DMS 273 treated with DMSO at 0.1 percent for 48 hours (cell line): ENCODE measurements around the gene GRK5.

ENCODE experiments used
- DNase-seq: peaks from one replicate; lab custom pipeline; 2025; lab: John Stamatoyannopoulos, UW

Gene GRK5

DNA sequence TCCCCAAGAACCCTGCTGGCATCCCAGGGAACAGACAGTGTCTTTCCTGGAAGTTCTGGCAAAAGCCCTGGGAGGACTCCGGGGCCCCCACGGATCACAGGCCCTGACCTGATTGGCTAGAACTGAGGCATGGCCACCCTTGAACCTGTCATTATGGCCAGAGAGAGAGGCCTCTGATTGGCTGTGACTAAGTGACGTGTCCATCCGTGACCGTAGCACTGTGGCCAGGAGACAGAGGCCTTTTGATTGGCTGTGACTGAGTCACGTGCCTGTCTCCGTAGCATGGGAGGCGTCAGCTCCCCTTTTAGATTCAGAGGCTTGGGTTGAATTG lies 171.3 kb downstream of the GRK5 start:
- no peak for DNase-seq

DNA sequence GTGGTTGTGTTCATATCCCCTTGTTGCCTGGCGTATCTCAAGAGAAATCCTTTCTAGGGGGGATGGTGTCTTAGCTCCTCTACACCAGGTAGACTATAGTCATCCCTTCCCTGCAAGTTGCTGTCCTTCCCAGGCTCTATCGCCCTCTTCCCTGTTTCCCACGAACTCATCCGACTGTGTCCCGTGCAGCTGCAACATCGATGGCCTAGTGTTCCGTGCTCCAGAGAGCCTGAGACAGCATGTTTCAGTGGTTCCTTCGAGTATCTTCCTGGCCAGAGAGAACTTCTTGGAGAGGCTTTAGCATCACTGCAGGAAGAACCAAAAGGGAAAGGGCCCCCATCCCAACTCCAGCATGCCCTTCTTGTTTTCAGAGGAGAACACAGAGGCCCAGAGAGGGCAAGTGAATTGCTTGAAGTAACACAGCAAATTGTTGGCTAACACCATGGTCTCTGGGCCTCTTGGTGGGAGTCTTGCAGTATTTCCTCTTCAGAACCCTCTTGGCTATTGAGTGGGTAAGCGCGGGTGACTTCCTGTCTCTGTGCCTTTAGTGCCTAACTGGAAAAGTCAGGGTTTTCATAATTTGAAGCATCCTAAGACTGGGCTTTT lies 172.2 kb downstream of the GRK5 start:
- DNase-seq, result no peak

DNA sequence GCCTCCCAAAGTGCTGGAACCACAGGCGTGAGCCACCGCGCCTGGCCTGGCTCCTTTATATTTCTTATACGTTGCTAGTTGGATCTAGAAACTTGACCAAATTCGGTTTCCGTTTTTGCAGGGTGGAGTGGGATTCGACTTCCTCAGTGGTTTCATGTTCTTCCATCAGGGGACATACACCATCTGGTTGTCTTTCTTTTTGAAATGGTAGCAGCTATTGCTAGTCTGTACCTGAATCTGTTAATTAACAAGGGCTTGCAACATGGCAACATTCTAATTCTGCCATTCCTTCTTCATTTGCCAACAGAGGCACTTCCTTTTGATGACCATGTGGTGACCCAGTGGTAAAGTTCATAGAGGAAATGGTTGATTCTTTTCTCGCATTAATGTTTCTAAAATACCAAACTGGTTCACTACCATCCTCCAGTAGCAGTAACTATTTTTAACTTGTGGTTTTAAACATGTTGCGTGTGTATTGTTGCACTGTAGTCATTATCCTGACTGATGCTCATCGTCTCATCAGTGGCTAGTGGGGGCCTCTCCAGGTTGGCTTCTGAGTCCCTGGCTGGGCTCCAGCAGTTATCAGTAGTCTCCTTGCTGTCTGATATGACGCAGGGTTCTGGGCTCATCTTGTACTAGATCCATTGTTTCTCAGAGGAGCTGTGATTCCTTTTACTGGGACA lies 175.9 kb downstream of the GRK5 start:
- no peak for DNase-seq

DNA sequence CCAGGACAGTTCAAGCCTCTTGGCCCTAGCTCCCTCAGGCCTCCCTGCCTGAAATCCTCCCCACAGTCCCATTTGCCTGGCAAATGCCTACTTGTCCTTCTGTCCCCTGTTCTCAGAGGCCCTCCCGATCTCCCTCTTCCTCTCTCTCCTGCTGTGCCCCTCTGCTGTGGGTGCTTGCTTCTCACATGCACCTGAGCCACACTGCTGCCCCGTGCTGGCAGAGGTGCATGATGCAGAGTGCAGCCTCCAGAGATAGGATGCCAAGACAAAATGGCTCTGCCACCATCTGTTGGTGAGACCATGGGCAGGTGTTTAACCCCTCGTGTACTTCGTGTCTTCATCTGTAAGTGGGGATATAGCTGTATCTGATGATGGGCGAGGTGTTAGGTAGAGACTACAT lies 176.8 kb downstream of the GRK5 start:
- no peak for DNase-seq

DNA sequence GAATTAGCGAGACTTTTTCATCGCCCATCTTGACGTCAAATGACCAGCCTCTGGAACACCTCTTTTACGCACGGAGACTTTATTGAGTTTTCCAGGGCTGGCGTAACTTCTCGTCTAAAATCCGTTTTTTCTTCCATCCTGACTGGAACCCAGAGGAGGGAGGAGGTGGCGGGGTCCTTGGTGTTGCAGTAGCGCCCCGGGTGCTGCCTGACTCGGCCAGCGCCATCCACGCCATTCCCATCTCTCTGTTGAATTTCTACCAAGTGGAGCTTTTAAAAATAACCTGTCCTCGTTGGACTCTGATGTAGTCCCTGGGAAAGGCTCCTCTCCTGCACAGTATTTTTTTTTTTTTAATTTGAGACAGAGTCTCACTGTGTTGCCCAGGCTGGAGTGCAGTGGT lies 179.3 kb downstream of the GRK5 start:
- no peak for DNase-seq

DNA sequence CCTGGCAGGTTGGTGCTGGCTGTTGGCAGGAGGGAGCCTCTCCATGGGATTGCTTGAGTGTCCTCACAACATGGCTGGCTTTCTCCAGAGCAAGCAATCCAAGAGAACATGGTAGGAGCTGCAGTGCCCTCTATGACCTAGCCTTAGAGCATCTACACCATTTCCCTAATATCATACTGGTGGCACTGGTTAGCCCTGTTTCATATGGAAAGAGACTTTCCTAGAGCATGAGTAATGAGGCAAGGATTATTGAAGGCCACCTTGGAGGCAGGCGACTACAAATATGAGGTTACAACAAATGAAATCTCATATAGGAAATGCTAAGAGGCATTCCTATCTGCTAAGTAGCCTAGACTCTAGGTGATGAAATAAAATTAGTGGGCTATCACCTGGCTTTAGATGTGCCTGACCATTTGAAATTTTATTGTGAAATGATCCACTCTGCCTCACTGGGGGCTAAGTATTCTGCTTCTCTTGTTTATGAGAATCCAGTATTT lies 181.5 kb downstream of the GRK5 start:
- DNase-seq, result no peak

DNA sequence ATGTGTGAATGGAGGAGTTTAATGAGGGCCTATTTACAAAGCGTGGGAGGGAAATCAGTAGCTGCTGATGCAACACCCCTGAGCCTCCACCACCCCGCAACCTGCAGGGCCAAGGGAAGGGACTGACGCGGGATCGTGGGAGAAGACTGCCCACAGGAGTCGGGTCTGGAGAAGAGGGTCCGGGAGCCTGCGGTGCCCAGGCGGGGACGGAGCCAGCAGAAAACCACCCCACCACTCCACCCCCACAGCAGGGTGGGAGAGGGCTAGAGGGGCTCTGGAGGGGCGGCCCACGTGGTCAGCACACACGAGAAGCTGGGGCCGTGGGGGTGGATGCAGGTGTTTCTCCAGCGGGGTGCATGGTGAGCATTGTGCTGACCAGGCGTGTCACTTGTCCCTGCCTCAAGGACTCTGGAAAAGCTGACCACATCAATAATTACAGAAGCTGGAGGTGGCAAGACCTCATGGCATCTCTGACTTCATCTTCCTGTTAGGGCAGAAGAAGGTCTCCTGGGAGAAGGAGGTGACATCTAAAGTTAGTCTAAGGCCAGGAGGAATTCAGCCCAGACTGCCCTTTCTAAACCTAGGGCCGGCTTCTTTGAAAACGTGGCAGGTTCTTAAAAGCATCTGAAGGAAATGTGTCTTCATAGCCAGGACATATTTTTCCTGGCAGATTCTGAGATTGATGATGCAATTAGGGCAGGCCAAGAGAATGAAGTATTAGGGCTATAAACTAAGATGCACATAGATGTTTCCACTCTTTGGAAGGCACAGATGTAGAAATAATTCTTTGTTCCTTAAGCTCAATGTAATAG lies 184.3 kb downstream of the GRK5 start:
- DNase-seq, result peak; percentile 53

DNA sequence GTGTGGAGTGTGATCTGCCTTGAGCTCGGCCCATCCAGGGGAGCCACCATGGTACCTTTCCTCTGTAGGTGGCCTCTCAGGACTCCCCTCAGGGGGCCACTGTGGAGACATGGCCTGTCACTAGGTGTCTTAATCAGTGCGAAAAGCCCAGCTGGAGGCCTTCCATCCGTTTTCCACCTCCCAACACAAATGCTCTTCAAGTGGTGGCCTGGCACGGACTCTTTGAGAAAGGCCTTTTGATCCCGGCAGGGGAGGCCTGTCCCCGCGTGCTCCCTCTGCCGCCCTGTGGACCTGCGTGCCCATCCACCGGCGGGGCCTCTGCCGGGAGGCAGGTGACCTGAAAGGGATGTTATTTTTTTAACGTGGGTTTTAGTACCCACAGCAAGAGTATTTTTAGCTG lies 185.6 kb downstream of the GRK5 start:
- DNase-seq, result no peak

DNA sequence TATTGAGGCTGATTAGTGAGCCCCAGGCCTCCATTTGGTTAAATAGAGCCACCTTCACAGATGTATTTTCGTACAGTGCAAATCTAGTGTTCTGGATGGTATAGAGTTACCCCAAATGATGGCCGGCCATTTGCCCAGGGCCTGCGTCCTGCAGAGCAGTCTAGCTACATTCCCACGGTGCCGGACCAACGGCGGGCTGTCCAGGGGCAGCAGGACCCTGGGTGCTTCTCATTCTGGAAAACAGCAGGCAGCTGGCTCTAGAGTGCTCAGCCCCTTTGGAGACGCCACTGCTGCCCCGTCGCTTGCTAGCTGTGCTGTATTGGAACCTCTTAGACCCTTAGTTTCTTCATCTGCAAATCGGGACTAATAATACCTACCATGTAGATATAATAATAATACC lies 186.1 kb downstream of the GRK5 start:
- no peak for DNase-seq

DNA sequence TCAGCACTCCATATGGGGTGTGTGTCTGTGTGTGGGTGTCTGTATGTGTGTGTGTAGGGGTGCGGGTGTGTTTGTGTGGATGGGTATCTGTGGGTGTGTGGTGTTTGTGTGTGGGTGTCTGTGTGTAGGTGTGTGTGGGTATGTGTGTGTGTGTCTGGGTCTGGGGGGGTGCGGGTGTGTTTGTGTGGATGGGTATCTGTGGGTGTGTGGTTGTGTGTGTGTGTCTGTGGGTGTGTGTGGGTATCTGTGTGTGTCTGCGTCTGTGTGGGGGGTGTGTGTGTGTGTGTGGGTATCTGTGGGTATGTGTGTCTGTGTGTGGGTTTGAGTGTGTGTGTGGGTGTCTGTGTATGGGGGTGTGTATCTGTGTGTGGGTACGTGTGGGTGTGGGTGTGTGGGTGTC lies 186.5 kb downstream of the GRK5 start:
- no peak for DNase-seq

DNA sequence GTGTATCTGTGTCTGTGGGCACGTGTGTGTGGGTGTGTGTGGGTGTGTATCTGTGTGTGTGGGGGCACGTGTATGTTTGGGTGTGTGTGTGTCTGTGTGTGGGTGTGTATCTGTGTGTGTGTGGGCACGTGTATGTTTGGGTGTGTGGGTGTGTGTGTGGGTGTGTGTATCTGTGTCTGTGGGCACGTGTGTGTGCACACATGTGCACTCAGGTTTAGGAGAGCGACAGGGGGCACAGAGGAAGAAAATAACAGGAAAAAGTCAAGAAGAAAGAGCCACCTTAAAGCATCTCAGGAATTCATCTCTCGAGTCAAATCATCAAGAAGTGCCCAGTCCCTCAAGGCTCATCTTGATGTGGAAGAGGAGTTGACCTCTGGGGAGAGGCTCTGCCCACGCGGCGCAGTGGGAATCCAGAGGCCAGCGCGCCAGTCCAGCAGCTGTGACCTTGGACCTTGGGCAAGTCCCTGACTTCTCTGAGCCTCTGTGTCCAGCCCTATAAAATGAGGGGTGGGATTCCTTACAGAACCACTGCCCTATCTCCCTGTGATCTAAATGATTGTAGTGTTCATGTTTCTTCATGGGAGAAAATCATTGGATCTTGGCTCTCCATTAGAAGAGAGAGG lies 187.4 kb downstream of the GRK5 start:
- no peak for DNase-seq

DNA sequence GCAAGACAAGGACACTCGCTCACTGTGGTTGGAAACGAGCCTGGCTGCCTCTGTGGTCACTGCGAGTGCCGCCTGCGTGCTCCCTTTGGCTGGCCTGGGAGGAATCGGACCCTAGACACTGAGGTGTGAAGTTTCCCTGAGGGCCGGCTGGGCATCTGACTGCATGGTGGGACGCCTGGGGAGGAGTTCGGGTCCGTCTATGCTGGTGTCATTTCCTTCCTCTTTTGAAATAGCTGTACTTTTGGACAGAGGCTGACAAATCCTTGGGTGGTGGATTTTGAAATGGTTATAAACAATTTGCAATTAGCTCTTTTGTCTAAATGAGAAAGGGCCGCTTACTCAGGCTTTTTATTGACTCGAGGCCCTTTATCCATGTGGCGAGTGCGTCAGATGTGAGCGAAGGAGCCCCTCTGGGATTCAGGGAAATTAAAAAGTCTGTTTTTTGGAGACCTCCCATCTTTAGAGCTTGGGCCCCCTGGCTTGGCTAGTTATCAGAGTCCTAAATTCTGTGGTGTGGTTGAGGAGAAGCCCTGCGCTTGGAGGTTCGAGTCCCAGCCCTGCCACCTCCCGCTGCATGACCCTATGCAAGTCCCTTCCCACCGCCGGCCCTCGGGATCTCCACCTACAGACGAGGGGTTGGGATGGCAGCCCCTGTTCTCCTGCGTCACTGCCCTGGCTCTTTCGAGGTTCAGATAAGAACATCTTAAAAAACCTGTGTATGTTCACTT lies 188.1 kb downstream of the GRK5 start:
- DNase-seq, result no peak

DNA sequence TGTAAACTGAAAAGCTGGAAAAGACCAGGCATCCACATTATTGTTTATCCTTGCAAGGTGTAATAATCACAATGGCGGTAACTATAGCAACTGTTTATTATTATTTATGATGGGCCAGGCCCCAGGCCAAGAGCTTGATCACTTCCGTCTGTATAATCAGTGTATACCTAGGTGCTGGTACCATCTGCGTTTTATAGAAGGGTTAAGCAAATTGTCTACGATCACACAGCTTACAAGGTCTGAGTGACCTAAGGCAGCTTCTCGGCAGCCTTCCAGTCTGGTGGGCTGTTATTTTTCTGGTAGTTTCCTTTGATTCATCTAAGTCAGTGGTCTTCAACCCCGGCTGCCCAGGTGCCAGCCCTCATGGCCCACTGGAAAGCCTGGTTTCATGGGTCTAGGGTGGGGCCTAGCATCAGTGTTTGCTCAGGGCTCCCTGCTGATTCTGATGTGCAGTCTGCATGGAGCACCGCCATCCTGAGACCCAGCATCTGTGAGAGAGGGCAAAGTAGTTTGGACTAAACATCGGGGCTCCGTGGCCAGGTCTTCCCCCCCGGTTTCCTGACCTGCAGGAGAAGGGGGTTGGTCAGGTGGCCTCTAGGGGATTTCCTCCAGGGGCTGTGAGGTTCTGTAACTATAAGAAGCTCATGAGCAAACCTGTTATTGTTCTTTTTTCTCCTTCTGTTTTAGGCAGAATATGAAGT lies 188.8 kb downstream of the GRK5 start:
- DNase-seq, result no peak

DNA sequence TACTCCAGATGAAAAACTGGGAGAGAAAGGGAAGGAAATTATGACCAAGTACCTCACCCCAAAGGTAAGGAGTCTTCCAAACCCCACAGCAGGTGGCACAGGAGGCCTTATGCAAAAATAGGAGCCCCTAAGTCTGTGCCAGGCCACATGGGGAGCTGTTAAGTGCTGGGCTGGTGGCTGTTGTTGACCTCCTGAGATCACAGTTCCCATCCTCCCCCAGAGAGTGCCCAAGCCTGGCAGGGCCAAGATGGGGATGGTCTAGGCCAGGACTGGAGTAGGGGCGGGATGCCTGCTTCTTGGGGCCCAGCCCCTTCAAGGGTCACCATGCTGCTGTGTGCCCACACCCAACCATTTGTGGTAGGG lies 189.3 kb downstream of the GRK5 start:
- no peak for DNase-seq

DNA sequence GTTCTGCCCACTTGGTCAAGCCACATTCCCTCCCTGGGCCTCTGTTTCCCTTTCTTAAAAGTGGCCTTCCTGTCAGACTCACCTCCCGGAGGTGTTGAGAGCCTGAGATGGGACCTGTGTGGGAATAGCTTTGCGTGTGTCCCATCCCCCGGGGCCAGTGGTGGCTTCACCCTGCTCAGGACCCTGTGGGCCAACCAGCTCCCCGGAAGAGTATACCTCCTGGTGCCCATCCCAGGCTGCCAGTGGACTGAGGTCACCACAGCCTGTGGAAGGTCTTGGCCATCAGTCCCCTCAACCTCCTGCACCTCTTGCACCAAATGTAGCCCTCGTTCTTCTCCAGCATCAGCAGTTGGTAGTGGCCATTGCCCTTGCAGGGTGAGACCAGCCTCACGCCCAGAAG lies 190.0 kb downstream of the GRK5 start:
- DNase-seq, result no peak

DNA sequence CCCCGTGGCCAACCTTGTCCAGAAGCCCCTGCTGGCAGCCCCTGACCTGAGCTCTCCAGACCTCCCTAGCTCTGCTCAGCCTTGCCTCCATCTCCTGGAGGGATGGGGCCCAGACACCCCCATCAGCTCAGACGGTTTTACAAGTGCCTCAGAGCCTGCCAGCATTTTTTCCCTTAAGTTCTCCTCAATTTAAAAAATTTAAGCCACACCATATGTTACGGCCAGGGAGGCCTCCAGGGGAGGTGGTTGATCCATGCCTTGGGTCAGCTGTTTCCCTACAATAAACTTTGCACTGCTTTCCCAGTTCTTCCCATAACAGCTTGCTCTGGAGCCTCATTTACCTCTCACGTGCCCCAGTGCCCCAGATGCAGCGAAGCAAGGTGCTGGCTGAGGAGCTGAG lies 191.6 kb downstream of the GRK5 start:
- DNase-seq, result peak; percentile 38

DNA sequence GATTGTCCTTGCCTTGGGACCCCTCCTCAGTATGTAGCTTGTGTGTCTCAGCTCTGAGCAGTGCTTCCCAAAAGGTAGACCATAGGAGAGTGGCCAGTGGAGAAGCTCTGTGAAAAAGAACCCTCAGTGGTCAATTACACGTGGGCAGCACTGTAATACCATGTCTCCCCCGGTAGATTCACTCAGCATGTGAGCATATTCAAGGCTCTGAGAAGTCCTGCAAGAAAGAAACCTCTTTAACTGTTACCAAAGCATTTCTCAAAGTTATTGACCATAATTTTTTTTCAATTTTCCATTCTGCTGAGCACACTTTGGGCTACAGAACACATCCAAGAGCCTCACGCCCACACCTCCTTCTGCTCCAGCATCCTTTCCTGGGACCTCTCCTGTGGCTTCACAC lies 192.1 kb downstream of the GRK5 start:
- DNase-seq, result no peak

DNA sequence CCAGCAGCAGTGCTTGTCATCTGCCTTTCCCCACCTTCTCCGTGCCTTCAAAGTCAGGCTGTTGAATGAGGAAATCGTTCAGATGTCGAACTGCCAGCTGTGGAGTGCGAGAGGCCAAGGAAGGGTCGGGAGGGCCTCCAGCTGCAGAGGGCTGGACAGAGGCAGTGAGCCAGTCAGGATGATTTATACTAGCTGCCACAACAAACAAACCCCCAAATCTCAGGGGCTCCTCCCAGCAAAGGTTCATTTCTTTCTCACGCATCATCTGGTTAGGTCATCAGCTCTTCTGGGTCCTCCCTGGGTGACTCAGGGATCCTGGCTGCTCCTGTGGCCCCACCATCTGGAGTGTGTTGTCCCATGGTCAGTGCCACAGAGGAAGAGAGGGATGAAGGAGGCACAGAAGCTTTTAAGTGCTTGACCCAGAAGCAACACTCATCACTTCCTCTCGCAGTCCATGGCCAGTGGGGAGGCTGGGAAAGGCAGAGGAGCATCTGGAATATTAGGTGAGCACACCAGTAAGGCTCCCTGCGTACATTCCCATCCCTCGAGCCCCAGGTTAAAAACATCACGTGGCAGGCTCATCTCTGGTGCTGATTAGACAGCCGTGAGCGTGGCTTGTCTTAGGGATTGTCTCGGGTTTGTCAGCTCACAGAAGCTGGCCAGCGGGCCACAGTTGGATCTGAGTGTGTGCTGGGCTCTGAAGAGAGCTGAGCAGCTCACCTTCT lies 194.5 kb downstream of the GRK5 start:
- DNase-seq, result no peak

DNA sequence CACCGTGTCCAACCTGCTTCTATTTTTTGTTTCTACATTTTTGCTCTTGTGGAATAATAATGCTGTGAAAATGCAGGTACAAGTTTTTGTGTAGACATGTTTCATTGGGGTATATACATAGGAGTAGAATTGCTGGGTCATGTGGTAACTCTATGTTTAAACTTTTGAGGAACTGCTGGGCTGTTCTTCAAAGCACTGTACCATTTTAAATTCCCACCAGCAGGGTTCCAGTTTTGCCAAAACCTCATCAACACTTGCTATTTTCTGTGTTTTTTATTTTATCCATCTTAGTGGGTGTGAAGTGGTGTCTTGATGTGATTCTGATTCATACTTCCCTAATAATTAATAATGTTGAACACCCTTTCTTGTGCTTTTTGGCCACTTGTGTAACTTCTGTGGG lies 196.6 kb downstream of the GRK5 start:
- no peak for DNase-seq

DNA sequence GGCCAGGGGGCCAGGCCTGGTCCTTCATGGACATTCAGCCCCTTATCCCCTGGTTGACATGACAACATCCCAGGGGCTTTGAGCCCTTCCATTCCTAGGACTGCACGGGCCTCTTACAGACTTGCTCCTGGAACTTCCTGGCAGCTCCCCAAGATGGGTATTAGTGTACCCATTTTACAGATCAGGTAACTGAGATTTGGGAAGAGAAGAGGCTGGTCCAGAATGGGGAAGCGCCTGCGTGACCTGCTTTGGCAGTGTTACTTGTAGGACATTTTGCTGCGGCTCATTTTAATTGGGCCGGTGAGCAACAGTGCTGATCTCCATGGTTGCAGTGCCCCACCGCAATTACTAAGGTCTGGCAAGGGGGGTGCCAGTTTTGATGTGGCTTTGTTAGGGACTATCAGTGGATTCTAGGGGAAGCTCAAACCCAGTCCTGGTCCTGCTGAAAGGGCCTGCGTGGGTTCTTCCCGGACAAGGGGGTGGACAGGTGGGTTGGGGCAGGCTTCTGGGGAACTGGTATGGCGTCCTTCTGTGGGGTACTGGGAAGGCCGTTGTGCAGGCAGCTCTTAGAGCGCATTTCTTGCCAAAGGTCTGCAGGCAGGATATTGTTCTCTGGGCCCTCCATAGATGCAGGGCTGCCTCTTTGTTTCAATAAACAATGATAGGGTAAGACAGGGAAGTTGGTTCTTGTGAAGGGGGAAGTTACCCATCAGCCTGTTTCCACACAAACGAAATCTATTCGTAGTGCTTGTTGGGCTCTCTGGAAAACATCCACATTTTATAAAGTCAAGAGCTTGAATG lies 197.5 kb downstream of the GRK5 start:
- DNase-seq, result no peak
